Measurements from ENCODE around the gene PRRT3. TPM values are rescaled to one million over a fixed set of nuclear protein-coding genes. Genes with fewer than 3 reads are reported as not detected.
"Not testable (repeated sequence)": the region's sequence is repeated elsewhere in the genome, so short reads cannot be mapped to it uniquely, and the experiment has no call there.

Gene PRRT3
- total RNA-seq, 1 donor from 2014 or later: 0.47 TPM

- Histone ChIP-seq H3K27ac (replicated peaks) (no peak overlapping the region), H3K4me1 (peaks cover 24% of the 10 kb centered on the region), H3K9me3 (replicated peaks) (no peaks in the 10 kb centered on the region), H3K4me3 (no peak overlapping the region), H3K27me3 (ENCODE audit: low read depth) (no peaks in the 10 kb centered on the region), H3K36me3 (peaks cover 2% of the 10 kb centered on the region)
- intact Hi-C loops (cut with micrococcal nuclease): no loop called here
- TF ChIP-seq CTCF (IDR thresholded peaks at IDR 0.05; ENCODE audit: borderline replicate concordance): no peak
- no peak for DNase-seq
Measured at GRCh38 chr3:9898467-9899241, 53.6 kb downstream of the PRRT3 start.

- H3K9me3 ChIP-seq (replicated peaks): no peaks in the 10 kb centered on the region
- peaks cover 15% of the 10 kb centered on the region for H3K4me1 ChIP-seq
- intact Hi-C loops (cut with micrococcal nuclease): no loop called here
- peaks cover 11% of the 10 kb centered on the region for H3K36me3 ChIP-seq
- H3K4me3 ChIP-seq: no peak overlapping the region
- no peaks in the 10 kb centered on the region for H3K27me3 ChIP-seq (ENCODE audit: low read depth)
- no peak for TF ChIP-seq CTCF (IDR thresholded peaks at IDR 0.05; ENCODE audit: borderline replicate concordance)
- no peak overlapping the region for H3K27ac ChIP-seq (replicated peaks)
- DNase-seq: no peak
Measured at GRCh38 chr3:9897408-9898372, 54.5 kb downstream of the PRRT3 start.

DNA sequence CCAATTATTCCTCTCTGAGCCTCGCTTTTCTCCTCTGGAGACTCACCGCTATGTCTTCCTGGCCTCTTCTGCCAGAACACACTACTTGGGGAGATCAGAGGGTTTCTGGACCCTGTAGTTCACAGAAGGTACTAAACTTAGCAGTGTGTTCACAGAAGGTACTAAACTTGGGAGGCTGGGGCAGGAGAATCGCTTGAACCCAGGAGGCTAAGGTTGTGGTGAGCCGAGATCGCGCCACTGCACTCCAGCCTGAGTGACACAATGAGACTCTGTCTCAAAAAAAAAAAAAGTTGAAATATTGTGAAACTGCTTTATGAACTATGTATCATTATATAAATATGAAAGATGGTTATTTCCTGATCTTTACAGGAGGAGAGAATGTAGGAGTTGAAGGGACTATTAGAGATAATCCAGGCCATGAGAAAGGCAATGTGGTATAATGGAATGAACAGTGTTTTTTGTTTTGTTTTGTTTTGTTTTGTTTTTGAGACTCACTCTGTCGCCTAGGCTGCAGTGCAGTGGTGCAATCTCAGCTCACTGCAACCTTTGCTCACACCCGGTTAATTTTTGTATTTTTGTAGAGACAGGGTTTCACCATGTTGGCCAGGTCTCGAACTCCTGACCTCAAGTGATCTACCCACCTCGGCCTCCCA, 55.3 kb downstream of the PRRT3 start:
- not testable (repeated sequence) for H3K27ac ChIP-seq (replicated peaks)

DNA sequence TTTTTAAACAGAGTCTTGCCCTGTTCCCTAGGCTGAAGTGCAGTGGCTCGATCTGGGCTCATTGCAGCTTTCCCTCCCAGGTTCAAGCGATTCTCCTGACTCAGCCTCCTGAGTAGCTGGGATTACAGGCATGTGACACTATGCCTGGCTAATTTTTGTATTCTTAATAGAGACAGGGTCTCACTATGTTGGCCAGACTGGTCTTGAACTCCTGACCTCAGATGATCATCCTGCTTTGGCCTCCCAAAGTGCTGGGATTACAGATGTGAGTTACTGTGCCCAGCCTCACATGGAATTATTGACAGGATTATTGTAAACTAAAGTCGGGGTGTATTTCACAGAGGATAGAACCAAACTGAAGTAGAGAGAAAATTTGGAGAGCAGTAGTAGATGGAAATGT, 56.5 kb downstream of the PRRT3 start:
- H3K4me3 ChIP-seq; H3K27ac ChIP-seq (replicated peaks); intact Hi-C loops (cut with micrococcal nuclease); H3K27me3 ChIP-seq (ENCODE audit: low read depth); H3K9me3 ChIP-seq (replicated peaks); DNase-seq: not testable (repeated sequence)
- peaks cover 25% of the 10 kb centered on the region for H3K4me1 ChIP-seq
- peaks cover 14% of the 10 kb centered on the region for H3K36me3 ChIP-seq

More for the DNA sequence above, 55.3 kb downstream of the PRRT3 start:
- Histone ChIP-seq H3K4me1 (peaks cover 13% of the 10 kb centered on the region), H3K36me3 (peaks cover 14% of the 10 kb centered on the region)
- H3K9me3 ChIP-seq (replicated peaks); DNase-seq; H3K27me3 ChIP-seq (ENCODE audit: low read depth); H3K4me3 ChIP-seq; intact Hi-C loops (cut with micrococcal nuclease): not testable (repeated sequence)

Other genes with a start within 250 kb of the PRRT3 start
- gene CPNE9, start 248.6 kb downstream of the PRRT3 start, total RNA-seq: 0.16 TPM
- gene BRPF1, start 220.7 kb downstream of the PRRT3 start, total RNA-seq: 9.4 TPM
- gene OGG1, start 202.5 kb downstream of the PRRT3 start, total RNA-seq: 9.2 TPM
- 12.3 TPM for gene CAMK1, start 182.5 kb downstream of the PRRT3 start, total RNA-seq
- gene TADA3, start 159.9 kb downstream of the PRRT3 start, total RNA-seq: 45.3 TPM
- gene ARPC4, start 159.3 kb downstream of the PRRT3 start, total RNA-seq: 52.9 TPM
- gene TTLL3, start 142.1 kb downstream of the PRRT3 start, total RNA-seq: 10.2 TPM
- 35.7 TPM for gene RPUSD3, start 108.4 kb downstream of the PRRT3 start, total RNA-seq
- gene CIDEC, start 72.2 kb downstream of the PRRT3 start, total RNA-seq: 0.36 TPM
- gene JAGN1, start 61.8 kb downstream of the PRRT3 start, total RNA-seq: 17.5 TPM
- 0.58 TPM for gene IL17RE, start 49.6 kb downstream of the PRRT3 start, total RNA-seq
- gene IL17RC, start 35.3 kb downstream of the PRRT3 start, total RNA-seq: 35.0 TPM
- 72.3 TPM for gene CRELD1, start 18.6 kb downstream of the PRRT3 start, total RNA-seq
- 84.7 TPM for gene EMC3, start 34.4 kb upstream of the PRRT3 start, total RNA-seq
- 0.77 TPM for gene FANCD2, start 74.0 kb upstream of the PRRT3 start, total RNA-seq
- gene FANCD2OS, start 155.8 kb upstream of the PRRT3 start, total RNA-seq: not detected
- gene BRK1, start 163.3 kb upstream of the PRRT3 start, total RNA-seq: 99.0 TPM
- gene VHL, start 189.4 kb upstream of the PRRT3 start, total RNA-seq: 11.5 TPM
- 2.0 TPM for gene IRAK2, start 212.5 kb upstream of the PRRT3 start, total RNA-seq